HCT116 (cell line): Measurements from ENCODE around the gene CBL. TPM values are rescaled to one million over a fixed set of nuclear protein-coding genes. Genes with fewer than 3 reads are reported as not detected.
"Not testable (repeated sequence)": the region's sequence is repeated elsewhere in the genome, so short reads cannot be mapped to it uniquely, and the experiment has no call there.

ENCODE experiments used
- ATAC-seq: fragments of 200-7000 bp; cut with Tn5 transposase; 2 replicates; pipeline ENCODE4 v1.9.1; 2020; ENCODE audit warnings: mild to moderate bottlenecking, moderate library complexity
- BruUV-seq: library from RNA; stranded (reverse); fragments of 400-500 nt; replicated peaks from 2 replicates; lab custom pipeline; 2021; lab: Mats Ljungman, UMichigan
- CTCF ChIA-PET: fragments of 300-600 bp; sonication (Branson Sonifier 250); formaldehyde crosslinking; loops from one replicate; lab custom pipeline; 2021; ENCODE audit warnings: antibody characterized with exemption; lab: Charles Lee
- POLR2A ChIA-PET: fragments of 300-600, 350-600 bp; sonication (Branson Sonifier 250); formaldehyde crosslinking; loops from one replicate; lab custom pipeline; 2021; ENCODE audit warnings: antibody characterized with exemption; lab: Charles Lee
- RAD21 ChIA-PET, 2 experiments: fragments of 300-600 bp; sonication (Branson Sonifier 250); formaldehyde crosslinking; loops; one replicate each; lab custom pipeline; 2023; ENCODE audit warnings: low total read pairs in 2 of 2; ENCODE audit not compliant: uncharacterized antibody in 2 of 2, unreplicated experiment in 2 of 2, low non-redundant PET in 1 of 2; lab: Charles Lee
- DNase-seq: peaks from one replicate; pipeline ENCODE4 v3.0.0-alpha.2; 2010; ENCODE audit warnings: low read depth, low spot score
- H2AFZ ChIP-seq: fragments of 200-600 bp; shearing (Covaris generic), sonication (generic); 2 replicates; pipeline ENCODE4 v1.6.1; 2017; ENCODE audit warnings: low read depth, mixed run types, mixed read lengths, antibody characterized with exemption, low read length; ENCODE audit not compliant: poor library complexity, severe bottlenecking
- H3K27ac ChIP-seq: 2 replicates; pipeline ENCODE4 v1.5.1; 2012; ENCODE audit warnings: low read depth, low read length
- H3K27me3 ChIP-seq: fragments of 200-600 bp; sonication (generic); 2 replicates; pipeline ENCODE4 v1.6.1; 2016; ENCODE audit warnings: mixed run types, low read length, mixed read lengths; ENCODE audit not compliant: insufficient read depth
- H3K36me3 ChIP-seq, 2 experiments: fragments of 200-500 bp in 1 of 2; fragments of 200-600 bp in 1 of 2; sonication (Bioruptor generic) in 1 of 2; sonication (generic) in 1 of 2; 2 replicates each; pipeline versions ENCODE4 v1.5.1 to v1.6.1; 2014 to 2016; ENCODE audit warnings: low read length in 2 of 2, inconsistent platforms in 1 of 2, mixed read lengths in 1 of 2, mixed run types in 1 of 2; ENCODE audit not compliant: insufficient read depth in 2 of 2, control insufficient read depth in 1 of 2
- H3K4me1 ChIP-seq, 2 experiments: fragments of 200-600 bp in 1 of 2; sonication (generic) in 1 of 2; 2 replicates each; pipeline versions ENCODE4 v1.5.1 to v1.6.1; 2012 to 2017; ENCODE audit warnings: low read length in 2 of 2, inconsistent platforms in 1 of 2, mild to moderate bottlenecking in 1 of 2, mixed read lengths in 1 of 2, mixed run types in 1 of 2, moderate library complexity in 1 of 2; ENCODE audit not compliant: insufficient read depth in 2 of 2, control insufficient read depth in 1 of 2
- H3K4me2 ChIP-seq: fragments of 200-600 bp; sonication (generic); 2 replicates; pipeline ENCODE4 v1.6.1; 2017; ENCODE audit warnings: mixed run types, low read length, mixed read lengths
- H3K4me3 ChIP-seq, 2 experiments: fragments of 200-600 bp in 1 of 2; sonication (generic) in 1 of 2; replicated peaks in 1 of 2; 2 replicates each; pipeline ENCODE4 v1.5.1; 2011 to 2016; ENCODE audit warnings: low read length in 2 of 2, control low read depth in 1 of 2, low read depth in 1 of 2, mild to moderate bottlenecking in 1 of 2, mixed read lengths in 1 of 2, mixed run types in 1 of 2
- H3K79me2 ChIP-seq: fragments of 200-600 bp; sonication (generic); 2 replicates; pipeline ENCODE4 v1.6.1; 2017; ENCODE audit warnings: mild to moderate bottlenecking, mixed run types, low read length, moderate library complexity, mixed read lengths; ENCODE audit not compliant: insufficient read depth
- H3K9ac ChIP-seq: fragments of 200-600 bp; sonication (generic); 2 replicates; pipeline ENCODE4 v1.6.1; 2016; ENCODE audit warnings: low read length, mixed read lengths
- H3K9me2 ChIP-seq: fragments of 200-600 bp; sonication (generic), shearing (Covaris generic); 2 replicates; pipeline ENCODE4 v1.6.1; 2017; ENCODE audit warnings: mixed run types, mild to moderate bottlenecking, moderate library complexity; ENCODE audit not compliant: insufficient read depth
- H3K9me3 ChIP-seq, 2 experiments: fragments of 200-500 bp in 1 of 2; fragments of 200-600 bp in 1 of 2; sonication (Bioruptor generic) in 1 of 2; sonication (generic) in 1 of 2; 2 replicates each; pipeline ENCODE4 v1.6.1; 2014 to 2017; ENCODE audit warnings: low read length in 2 of 2, mixed read lengths in 2 of 2, inconsistent platforms in 1 of 2, low read depth in 1 of 2, mild to moderate bottlenecking in 1 of 2, mixed run types in 1 of 2, moderate library complexity in 1 of 2; ENCODE audit not compliant: control insufficient read depth in 1 of 2, insufficient read depth in 1 of 2
- H4K20me1 ChIP-seq: fragments of 200-600 bp; sonication (generic), shearing (Covaris generic); 2 replicates; pipeline ENCODE4 v1.6.1; 2017; ENCODE audit warnings: mixed run types, mild to moderate bottlenecking, moderate library complexity; ENCODE audit not compliant: insufficient read depth
- CBX3 ChIP-seq: IDR thresholded peaks from 2 replicates; pipeline ENCODE4 v1.6.1; 2012; ENCODE audit warnings: low read depth
- MAX ChIP-seq: IDR thresholded peaks from 2 replicates; pipeline ENCODE4 v1.6.1; 2012
- RAD21 ChIP-seq: IDR thresholded peaks from 2 replicates; pipeline ENCODE4 v1.6.1; 2012; ENCODE audit warnings: low read depth, mild to moderate bottlenecking
- intact Hi-C: fragments of 100-400 bp; cut with micrococcal nuclease; formaldehyde crosslinking; loops from 2 replicates; pipeline ENCODE4 v1.10.0; 2022
- total RNA-seq: library from RNA; stranded (reverse); gene quantifications from one replicate; pipeline ENCODE4 v1.2.1, GENCODE V29; 2021; ENCODE audit not compliant: unreplicated experiment

The CBL gene
- total RNA-seq, 1 experiment from 2014 or later = 31.1 TPM

- ATAC-seq (no peak), DNase-seq (no peak)
- H3K9me3 ChIP-seq = no peaks in the 10 kb centered on the region
- peaks cover 6 to 12% of the 10 kb centered on the region in 2 experiments for H3K4me1 ChIP-seq
- H3K4me3 ChIP-seq = no peak overlapping the region
- no peak overlapping the region for H2AFZ ChIP-seq
- H3K27ac ChIP-seq = no peak overlapping the region
- no peaks in the 10 kb centered on the region for H4K20me1 ChIP-seq
- no peak overlapping the region for H3K9ac ChIP-seq
- TF ChIP-seq RAD21 (no peak), CBX3 (no peak), MAX (no peak)
- no peak overlapping the region for H3K4me2 ChIP-seq
- intact Hi-C loops = no loop called here
- RAD21 ChIA-PET = no interaction called here
- no peaks in the 10 kb centered on the region for H3K36me3 ChIP-seq
- POLR2A ChIA-PET = no interaction called here
- no TSS peak for BruUV-seq
- CTCF ChIA-PET = no interaction called here
- H3K79me2 ChIP-seq = peaks cover 71% of the 10 kb centered on the region
- no peaks in the 10 kb centered on the region for H3K9me2 ChIP-seq
- no peaks in the 10 kb centered on the region for H3K27me3 ChIP-seq
These were observed 17.7 kb downstream of the CBL start for GRCh38 chr11:119223856-119224255.

GRCh38 chr11:119228535-119229287 is 22.6 kb downstream of the CBL start:
- H3K27me3 ChIP-seq, H3K4me2 ChIP-seq, DNase-seq, H3K9me3 ChIP-seq, ATAC-seq, H3K27ac ChIP-seq, intact Hi-C loops, H3K4me3 ChIP-seq, H3K4me1 ChIP-seq, H3K36me3 ChIP-seq, H3K9me2 ChIP-seq, POLR2A ChIA-PET, H4K20me1 ChIP-seq, BruUV-seq, H2AFZ ChIP-seq, H3K9ac ChIP-seq: not testable (repeated sequence)
- ChIA-PET RAD21 (interaction anchor here in 1 of 2 experiments (0.5 kb wide), 1 partner anchor 162 kb away, joined by 7 read pairs; no protein-coding TSS in a partner anchor), CTCF (interaction anchor here (1.1 kb wide), 1 partner anchor 110 kb away, joined by 3 read pairs; no protein-coding TSS in a partner anchor)
- peaks cover 65% of the 10 kb centered on the region for H3K79me2 ChIP-seq
